Smooth muscle cell (in vitro differentiated cells): ENCODE results near the gene TGM2. TPM values are rescaled to one million over a fixed set of nuclear protein-coding genes. Genes with fewer than 3 reads are reported as not detected.

Source experiments
- DNase-seq: peaks from one replicate; lab custom pipeline; 2025; ENCODE audit not compliant: unreplicated experiment; lab: John Stamatoyannopoulos, UW
- H2AFZ ChIP-seq: fragments of 200-600 bp; sonication (generic); 2 replicates; pipeline ENCODE4 v1.6.0; 2016; ENCODE audit warnings: antibody characterized with exemption, low read depth, mild to moderate bottlenecking
- H3F3A ChIP-seq: fragments of 200-600 bp; sonication (generic); 2 replicates; pipeline ENCODE4 v1.6.0; 2017; ENCODE audit warnings: antibody characterized with exemption, low read depth
- H3K27ac ChIP-seq: fragments of 200-600 bp; sonication (generic); 2 replicates; pipeline ENCODE4 v1.5.1; 2016; ENCODE audit warnings: low read depth, mild to moderate bottlenecking
- H3K27me3 ChIP-seq: fragments of 200-600 bp; sonication (generic); 2 replicates; pipeline ENCODE4 v1.6.1; 2016; ENCODE audit warnings: low read depth, mild to moderate bottlenecking
- H3K36me3 ChIP-seq: fragments of 200-600 bp; sonication (generic); 2 replicates; pipeline ENCODE4 v1.5.1; 2016; ENCODE audit warnings: low read depth
- H3K4me1 ChIP-seq: fragments of 200-600 bp; sonication (generic); 2 replicates; pipeline ENCODE4 v1.5.1; 2016; ENCODE audit warnings: low read depth
- H3K4me2 ChIP-seq: fragments of 200-600 bp; sonication (generic); 2 replicates; pipeline ENCODE4 v1.6.0; 2016; ENCODE audit warnings: mild to moderate bottlenecking
- H3K4me3 ChIP-seq: fragments of 200-600 bp; sonication (generic); 2 replicates; pipeline ENCODE4 v1.5.1; 2016; ENCODE audit warnings: mild to moderate bottlenecking
- H3K79me2 ChIP-seq: fragments of 200-600 bp; sonication (generic); 2 replicates; pipeline ENCODE4 v1.6.0; 2016; ENCODE audit warnings: low read depth, mild to moderate bottlenecking
- H3K9ac ChIP-seq: fragments of 200-600 bp; sonication (generic); 2 replicates; pipeline ENCODE4 v1.6.0; 2016; ENCODE audit warnings: low read depth
- H3K9me3 ChIP-seq: fragments of 200-600 bp; sonication (generic); replicated peaks from 2 replicates; pipeline ENCODE4 v1.5.1; 2016; ENCODE audit warnings: low read depth
- H4K20me1 ChIP-seq: fragments of 200-600 bp; sonication (generic); 2 replicates; pipeline ENCODE4 v1.6.0; 2016; ENCODE audit warnings: low read depth
- WGBS: methylation state at CpG from one replicate; pipeline ENCODE4 v1.1.7; 2016; ENCODE audit warnings: low lambda C conversion rate; 5-methylcytosine and 5-hydroxymethylcytosine counted together
- polyA plus RNA-seq: library from polyadenylated mRNA; unstranded; fragments of >200 nt; fragmentation: Nextera tagmentation; extraction: Ambion mirVana; gene quantifications from 2 replicates; pipeline ENCODE4 v1.2.1, GENCODE V29; 2016
- total RNA-seq: library from RNA; depleted of rRNA; stranded (reverse); fragments of >200 nt; gene quantifications from 2 replicates; pipeline ENCODE4 v1.2.3, GENCODE V29; 2014
- TF ChIP-seq, protein P1 (sequence below): fragments of 200-600 bp; sonication (generic); IDR thresholded peaks from 2 replicates; pipeline ENCODE4 v1.5.1; 2017; ENCODE audit warnings: borderline replicate concordance, mild to moderate bottlenecking, antibody characterized with exemption; ENCODE audit not compliant: insufficient read depth, poor library complexity, severe bottlenecking

TGM2 gene
- total and polyA plus RNA-seq, 2 experiments from 2014 or later: 41.7 to 72.0 TPM

DNA sequence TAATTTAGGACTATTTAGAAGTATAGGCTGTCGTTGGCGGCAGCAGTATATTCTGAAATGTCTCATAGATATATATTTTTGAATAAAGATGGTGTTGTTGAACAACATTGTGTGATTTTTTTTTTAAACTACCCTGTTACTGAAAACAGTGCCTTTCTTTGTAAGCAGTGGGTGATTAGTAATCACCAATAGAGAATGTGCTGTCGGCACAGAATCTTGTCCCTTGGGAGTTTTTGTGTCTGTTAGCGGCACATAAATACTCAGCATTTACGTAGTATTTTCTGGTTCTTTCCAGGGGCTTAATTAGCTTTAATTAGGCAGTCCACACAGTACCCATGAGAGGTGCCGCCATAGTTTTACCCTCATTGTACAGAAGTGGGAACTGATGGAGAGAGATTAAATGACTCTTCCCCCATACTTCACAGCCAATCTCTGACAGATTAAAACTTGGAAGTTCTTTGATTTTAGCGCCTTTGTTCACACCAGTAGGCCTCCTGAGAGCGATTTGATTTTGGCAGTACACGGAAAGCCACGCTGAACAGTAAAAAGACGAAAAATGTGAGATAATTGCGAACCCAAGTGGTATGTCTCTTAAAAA is 72.7 kb downstream of the TGM2 start:
- Histone ChIP-seq H2AFZ (no peak overlapping the region), H4K20me1 (no peaks in the 10 kb centered on the region), H3K4me2 (no peak overlapping the region), H3K36me3 (no peaks in the 10 kb centered on the region), H3K79me2 (no peaks in the 10 kb centered on the region), H3K4me3 (no peak overlapping the region), H3K27ac (peak overlapping the region; percentile 25), H3K9ac (no peak overlapping the region), H3F3A (no peaks in the 10 kb centered on the region), H3K27me3 (no peaks in the 10 kb centered on the region), H3K9me3 (no peaks in the 10 kb centered on the region), H3K4me1 (no peaks in the 10 kb centered on the region)
- TF ChIP-seq, protein P1, sequence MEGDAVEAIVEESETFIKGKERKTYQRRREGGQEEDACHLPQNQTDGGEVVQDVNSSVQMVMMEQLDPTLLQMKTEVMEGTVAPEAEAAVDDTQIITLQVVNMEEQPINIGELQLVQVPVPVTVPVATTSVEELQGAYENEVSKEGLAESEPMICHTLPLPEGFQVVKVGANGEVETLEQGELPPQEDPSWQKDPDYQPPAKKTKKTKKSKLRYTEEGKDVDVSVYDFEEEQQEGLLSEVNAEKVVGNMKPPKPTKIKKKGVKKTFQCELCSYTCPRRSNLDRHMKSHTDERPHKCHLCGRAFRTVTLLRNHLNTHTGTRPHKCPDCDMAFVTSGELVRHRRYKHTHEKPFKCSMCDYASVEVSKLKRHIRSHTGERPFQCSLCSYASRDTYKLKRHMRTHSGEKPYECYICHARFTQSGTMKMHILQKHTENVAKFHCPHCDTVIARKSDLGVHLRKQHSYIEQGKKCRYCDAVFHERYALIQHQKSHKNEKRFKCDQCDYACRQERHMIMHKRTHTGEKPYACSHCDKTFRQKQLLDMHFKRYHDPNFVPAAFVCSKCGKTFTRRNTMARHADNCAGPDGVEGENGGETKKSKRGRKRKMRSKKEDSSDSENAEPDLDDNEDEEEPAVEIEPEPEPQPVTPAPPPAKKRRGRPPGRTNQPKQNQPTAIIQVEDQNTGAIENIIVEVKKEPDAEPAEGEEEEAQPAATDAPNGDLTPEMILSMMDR: no peak
- WGBS: 87% methylated on average over 12 of the region's 12 CpGs
- no peak for DNase-seq

- H3K27ac ChIP-seq: peak overlapping the region; percentile 25
- no peaks in the 10 kb centered on the region for H4K20me1 ChIP-seq
- 83% methylated on average over 6 of the region's 6 CpGs for WGBS
- H3K4me1 ChIP-seq: no peaks in the 10 kb centered on the region
- H3F3A ChIP-seq: no peaks in the 10 kb centered on the region
- no peaks in the 10 kb centered on the region for H3K36me3 ChIP-seq
- TF ChIP-seq, protein P1: no peak
- no peaks in the 10 kb centered on the region for H3K27me3 ChIP-seq
- H3K9ac ChIP-seq: no peak overlapping the region
- no peak overlapping the region for H2AFZ ChIP-seq
- H3K79me2 ChIP-seq: no peaks in the 10 kb centered on the region
- H3K9me3 ChIP-seq: no peaks in the 10 kb centered on the region
- H3K4me3 ChIP-seq: no peak overlapping the region
- H3K4me2 ChIP-seq: no peak overlapping the region
- DNase-seq: no peak
These were observed 73.4 kb downstream of the TGM2 start for GRCh38 chr20:38091441-38092216.

DNA sequence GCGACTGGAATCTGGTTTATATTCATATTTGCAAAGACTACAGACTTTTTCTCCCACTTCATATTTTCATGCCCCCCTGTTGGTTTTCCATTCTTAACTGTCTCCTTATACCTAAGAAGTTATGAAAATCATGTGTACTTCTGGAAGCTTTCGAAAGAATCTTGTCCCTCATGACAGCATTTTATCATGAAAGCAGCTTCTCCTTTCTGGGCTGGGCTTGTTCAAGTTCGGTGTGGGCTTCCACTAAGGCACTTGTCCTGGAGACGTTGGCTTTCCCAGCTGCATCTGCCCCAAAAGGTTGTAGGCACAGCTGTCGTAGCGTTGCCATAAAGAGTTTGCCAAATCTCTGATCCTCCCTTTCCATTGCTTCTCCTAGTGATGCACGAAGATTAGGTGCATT is 75.0 kb downstream of the TGM2 start:
- H3K27me3 ChIP-seq: no peaks in the 10 kb centered on the region
- no peak overlapping the region for H3K4me2 ChIP-seq
- H3K4me1 ChIP-seq: peaks cover 3% of the 10 kb centered on the region
- H4K20me1 ChIP-seq: no peaks in the 10 kb centered on the region
- no peak for DNase-seq
- H3K9ac ChIP-seq: no peak overlapping the region
- H3F3A ChIP-seq: no peaks in the 10 kb centered on the region
- H3K79me2 ChIP-seq: no peaks in the 10 kb centered on the region
- H3K36me3 ChIP-seq: no peaks in the 10 kb centered on the region
- 95% methylated on average over 7 of the region's 7 CpGs for WGBS
- no peak overlapping the region for H2AFZ ChIP-seq
- no peaks in the 10 kb centered on the region for H3K9me3 ChIP-seq
- TF ChIP-seq, protein P1: no peak
- H3K27ac ChIP-seq: no peak overlapping the region
- no peak overlapping the region for H3K4me3 ChIP-seq
